SK-N-MC (cell line): Measurements from ENCODE around the gene C11orf71.

Experiments
- DNase-seq: peaks from one replicate; pipeline ENCODE4 v3.0.0-alpha.2; 2011; ENCODE audit warnings: low read depth, low spot score
- H3K27ac ChIP-seq: fragments of 200-600 bp; sonication (generic); 2 replicates; pipeline ENCODE4 v1.5.1; 2016; ENCODE audit warnings: mixed run types
- H3K36me3 ChIP-seq: fragments of 200-600 bp; sonication (generic); 2 replicates; pipeline ENCODE4 v1.6.1; 2017; ENCODE audit warnings: antibody characterized with exemption, low read length, mixed read lengths; ENCODE audit not compliant: insufficient read depth
- H3K4me3 ChIP-seq: fragments of 200-600 bp; sonication (generic); 2 replicates; pipeline ENCODE4 v1.5.1; 2016
- H3K9ac ChIP-seq: fragments of 200-600 bp; sonication (generic); 2 replicates; pipeline ENCODE4 v1.8.0; 2017; ENCODE audit warnings: mixed run types, mixed read lengths; ENCODE audit not compliant: insufficient read length
- H3K9me3 ChIP-seq: fragments of 200-600 bp; sonication (generic); 2 replicates; pipeline ENCODE4 v1.6.1; 2017; ENCODE audit warnings: low read depth, mild to moderate bottlenecking, antibody characterized with exemption, low read length, moderate library complexity, mixed read lengths
- EZH2 ChIP-seq: fragments of 200-600 bp; sonication (generic); IDR thresholded peaks from one replicate; pipeline ENCODE4 v1.6.1; 2017; ENCODE audit warnings: antibody characterized with exemption
- FOXP2 ChIP-seq: optimal IDR thresholded peaks from 2 replicates; pipeline ENCODE3; 2011; ENCODE audit warnings: mild to moderate bottlenecking, moderate library complexity; ENCODE audit not compliant: insufficient read depth; ENCODE audit errors: extremely low read length, control extremely low read depth
- POLR2AphosphoS5 ChIP-seq: IDR thresholded peaks from 2 replicates; pipeline ENCODE4 v1.6.1; 2012; ENCODE audit warnings: mild to moderate bottlenecking, low read depth, low read length, borderline replicate concordance

The C11orf71 gene

DNA sequence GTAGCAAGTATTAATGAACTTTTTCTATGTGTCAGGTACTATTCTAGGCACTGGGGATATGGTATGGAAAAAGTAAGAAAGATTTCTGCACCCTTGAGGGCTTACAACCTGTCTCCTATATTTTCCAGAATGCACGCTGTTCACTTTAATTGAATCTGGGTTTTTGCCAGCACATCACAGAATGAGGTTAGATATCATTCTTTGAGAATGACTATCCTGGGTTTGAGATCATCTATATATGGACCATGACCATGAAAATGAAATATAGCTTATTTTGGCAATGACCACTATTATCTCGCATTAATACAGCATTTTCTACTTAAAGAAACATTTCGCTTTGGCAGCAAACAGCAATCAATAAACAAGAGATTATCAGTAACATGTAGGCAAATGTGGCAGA, 46.9 kb downstream of the C11orf71 start:
- H3K27ac ChIP-seq: no peak overlapping the region
- no peaks in the 10 kb centered on the region for H3K36me3 ChIP-seq
- no peaks in the 10 kb centered on the region for H3K9me3 ChIP-seq
- TF ChIP-seq POLR2AphosphoS5: no peak
- TF ChIP-seq EZH2: no peak
- no peak for TF ChIP-seq FOXP2
- H3K9ac ChIP-seq: no peak overlapping the region
- H3K4me3 ChIP-seq: no peak overlapping the region
- no peak for DNase-seq

DNA sequence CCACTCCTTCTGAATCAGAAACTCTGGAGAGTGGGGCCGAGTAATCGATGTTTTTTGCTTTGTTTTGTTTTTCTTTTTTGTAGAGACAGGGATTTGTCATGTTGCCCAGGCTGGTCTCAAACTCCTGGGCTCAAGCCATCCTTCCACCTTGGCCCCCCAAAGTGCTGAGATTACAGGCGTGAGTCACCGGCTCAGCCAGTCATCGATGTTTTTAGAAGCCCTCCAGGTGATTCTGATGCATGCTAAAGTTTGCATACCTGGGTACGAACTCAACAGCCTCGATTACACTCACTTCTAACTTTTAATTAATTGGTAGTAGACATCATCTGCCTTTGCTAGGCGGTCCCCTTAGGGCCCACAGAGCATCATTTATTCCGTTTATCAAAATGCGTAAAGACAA, 50.3 kb downstream of the C11orf71 start:
- TF ChIP-seq EZH2 (no peak), POLR2AphosphoS5 (no peak), FOXP2 (no peak)
- no peak overlapping the region for H3K27ac ChIP-seq
- no peak overlapping the region for H3K9ac ChIP-seq
- H3K4me3 ChIP-seq: no peak overlapping the region
- no peaks in the 10 kb centered on the region for H3K9me3 ChIP-seq
- H3K36me3 ChIP-seq: no peaks in the 10 kb centered on the region
- DNase-seq: no peak
